GM18520 (cell line): ENCODE results near the gene METTL27.
"Not testable (repeated sequence)": the region's sequence is repeated elsewhere in the genome, so short reads cannot be mapped to it uniquely, and the experiment has no call there.

Experiments
- ATAC-seq: cut with Tn5 transposase; IDR thresholded peaks from one replicate; pipeline ENCODE4 v1.9.1; 2021; ENCODE audit not compliant: unreplicated experiment

METTL27 gene

DNA sequence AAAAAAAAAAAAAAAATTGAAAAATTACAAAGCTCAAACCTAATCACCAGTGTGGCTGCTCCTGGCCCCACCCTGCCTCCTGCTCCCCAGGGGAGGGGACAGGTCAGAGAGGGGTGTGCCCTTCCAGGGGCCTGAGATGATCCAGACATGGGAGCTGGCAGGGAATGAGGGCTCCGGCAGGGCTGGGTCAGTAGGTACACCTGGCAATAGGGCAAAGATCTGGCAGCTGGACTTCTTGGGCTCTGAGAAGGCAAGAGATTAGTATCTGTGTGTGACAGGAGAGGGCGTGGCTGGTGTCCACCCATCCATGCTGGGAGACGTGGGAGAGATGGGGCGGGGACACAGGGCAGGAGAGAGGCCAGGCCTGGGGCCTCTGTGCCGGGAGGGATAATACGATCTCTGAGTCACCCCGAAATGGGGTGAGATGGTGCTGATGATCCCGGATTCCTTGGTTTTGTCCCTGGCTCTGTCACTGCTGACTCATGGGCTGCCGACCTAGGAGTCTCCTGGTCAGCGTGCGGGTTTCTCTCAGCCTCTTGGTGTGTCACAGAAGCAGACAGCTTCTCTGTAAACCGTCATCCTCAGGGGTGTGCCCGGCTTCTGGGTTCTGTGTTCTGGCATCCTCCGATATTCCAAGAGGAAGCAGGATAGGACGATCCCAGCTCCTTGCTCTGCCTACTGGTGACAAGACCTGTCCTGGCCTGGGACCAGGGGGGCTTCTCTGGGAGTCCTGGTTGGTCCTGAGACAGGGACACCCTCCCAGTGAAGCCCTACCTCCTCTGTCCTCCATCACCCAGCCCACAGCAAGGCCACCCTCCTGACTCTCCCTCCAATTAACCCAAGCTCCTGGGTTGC, 19.8 kb downstream of the METTL27 start:
- no peak for ATAC-seq

DNA sequence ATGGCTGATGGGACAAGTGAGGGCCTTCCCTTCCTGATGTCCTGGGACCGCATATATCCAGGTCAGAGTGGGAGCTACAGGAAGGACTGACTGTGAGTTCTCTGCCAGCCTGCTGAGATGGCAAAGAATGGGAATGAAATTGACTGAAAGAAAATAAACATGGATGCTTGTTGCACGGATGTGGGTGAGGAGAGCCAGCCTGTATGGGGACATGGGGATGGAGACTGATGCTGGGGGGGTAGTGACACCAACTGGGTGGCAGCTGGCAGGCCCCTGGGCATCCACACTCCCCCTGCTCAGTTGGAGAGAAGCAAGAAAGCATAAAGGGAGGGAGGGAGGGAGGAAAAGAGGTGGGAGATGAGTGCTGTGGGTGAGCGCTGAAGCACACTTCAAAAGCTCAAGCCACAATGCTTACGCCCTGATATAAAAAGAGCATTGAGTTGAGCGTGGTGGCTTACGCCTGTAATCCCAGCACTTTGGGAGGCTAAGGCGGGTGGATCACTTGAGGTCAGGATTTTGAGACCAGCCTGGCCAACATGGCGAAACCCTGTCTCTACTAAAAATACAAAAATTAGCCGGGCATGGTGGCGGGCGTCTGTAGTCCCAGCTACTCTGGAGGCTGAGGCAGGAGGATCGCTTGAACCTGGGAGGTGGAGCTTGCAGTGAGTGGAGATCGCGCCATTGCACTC, 20.6 kb downstream of the METTL27 start:
- not testable (repeated sequence) for ATAC-seq

DNA sequence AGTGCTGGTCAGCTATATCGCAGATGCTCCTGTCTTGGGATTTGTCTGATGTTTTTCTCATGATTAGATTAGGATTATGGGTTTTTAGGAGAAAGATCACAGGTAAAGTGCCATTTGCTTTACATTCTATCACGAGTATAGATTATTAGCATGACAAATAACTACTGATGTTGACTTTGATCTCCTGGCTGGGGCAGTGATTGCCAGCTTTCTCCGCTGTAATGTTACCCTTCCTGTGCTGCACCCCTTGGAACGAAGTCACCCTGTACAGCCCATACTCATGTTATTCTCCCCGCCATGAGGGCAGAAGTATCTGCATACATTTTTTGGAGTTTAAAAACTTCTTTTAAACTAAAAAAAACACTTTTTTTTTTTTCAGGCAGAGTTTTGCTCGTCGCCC, 22.3 kb downstream of the METTL27 start:
- no peak for ATAC-seq

DNA sequence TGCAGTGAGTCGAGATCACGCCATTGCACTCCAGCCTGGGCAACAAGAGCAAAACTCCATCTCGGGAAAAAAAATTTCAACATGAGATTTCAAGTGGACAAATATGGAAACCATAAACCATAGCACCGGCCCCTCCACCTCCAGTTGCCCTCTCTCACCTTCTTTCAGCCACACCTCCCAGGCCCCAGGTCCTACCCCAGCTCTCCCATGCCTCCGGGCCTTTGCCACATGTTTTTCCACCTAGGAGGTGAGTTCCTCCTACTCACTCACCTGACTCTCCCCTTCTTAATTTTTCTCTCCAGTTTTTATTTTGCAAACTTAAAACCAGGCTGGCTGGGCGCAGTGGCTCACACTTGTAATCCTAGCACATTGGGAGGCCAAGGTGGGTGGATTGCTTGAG, 25.2 kb downstream of the METTL27 start:
- ATAC-seq, result no peak

DNA sequence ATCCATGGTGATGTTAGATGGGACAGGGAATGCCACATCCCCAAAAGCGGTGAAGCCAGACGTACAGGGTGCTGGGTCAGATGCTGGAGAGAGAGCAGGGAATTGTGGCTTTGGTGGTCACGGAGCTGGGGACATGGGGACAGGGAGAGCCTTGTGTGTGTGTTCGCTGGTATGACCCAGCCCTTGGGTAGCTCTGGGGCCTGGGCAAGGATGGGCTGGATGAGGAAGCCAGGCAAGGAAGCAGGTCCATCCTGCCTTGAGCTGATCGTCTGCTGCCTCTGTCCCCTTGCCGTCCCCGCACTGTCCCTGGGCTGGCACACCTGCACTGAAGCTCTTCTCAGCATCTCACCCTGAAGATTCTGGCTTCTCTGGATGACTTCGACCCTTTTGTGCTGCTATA, 26.9 kb downstream of the METTL27 start:
- ATAC-seq, result no peak

DNA sequence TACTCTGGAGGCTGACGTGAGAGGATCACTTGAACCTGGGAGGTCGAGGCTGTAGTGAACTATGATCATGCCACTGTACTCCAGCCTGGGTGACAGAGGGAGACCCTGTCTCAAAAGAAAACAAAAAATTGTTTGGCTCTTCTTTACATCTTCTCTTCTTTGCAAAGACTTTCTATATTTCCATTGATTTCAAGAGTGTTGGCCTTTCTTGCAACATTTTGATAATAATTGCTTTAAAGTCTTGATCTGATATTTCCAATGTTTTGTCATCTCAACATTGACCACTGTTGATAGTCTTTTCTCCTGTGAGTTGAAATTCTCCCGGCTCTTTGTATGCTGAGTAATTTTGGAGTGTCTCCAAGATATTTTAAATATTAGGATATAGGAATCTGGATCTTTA, 29.3 kb downstream of the METTL27 start:
- no peak for ATAC-seq

DNA sequence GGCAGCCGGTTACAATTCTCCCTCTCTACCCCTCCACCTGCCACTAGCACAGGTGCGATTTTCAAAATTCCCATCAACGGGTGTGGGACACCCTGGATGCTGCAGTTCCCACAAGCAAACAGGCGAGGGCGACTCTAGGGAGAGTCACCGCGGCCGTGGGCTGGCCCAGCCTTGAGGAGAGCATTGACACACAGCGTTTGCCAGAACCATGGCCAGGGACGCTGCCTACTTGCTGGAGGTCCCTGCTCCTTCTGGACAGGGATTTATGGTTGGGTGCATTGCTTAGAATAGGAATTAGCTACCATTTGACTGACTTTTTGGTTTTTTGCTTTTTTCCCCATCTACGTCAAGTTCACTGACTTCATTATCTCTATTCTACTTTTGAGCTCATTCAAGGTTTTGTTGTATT, 30.6 kb downstream of the METTL27 start:
- no peak for ATAC-seq

DNA sequence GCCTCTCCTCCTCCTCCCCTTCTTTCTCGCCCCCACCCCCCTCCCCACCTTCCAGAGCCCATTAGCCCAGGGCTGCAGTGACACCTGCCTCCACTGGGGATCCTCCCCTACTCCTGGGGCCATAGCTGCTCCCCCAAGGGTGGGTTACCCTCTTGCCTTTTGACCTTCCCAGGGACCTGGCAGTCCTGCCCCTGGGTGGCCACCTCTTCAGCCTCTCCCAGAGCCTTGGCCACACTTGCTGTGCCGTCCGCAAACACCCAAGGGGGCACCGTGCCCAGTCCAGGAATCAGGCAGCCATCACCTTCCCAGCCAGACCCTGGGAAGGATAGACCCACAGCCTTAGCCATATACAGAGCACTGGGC, 31.3 kb downstream of the METTL27 start:
- no peak for ATAC-seq

DNA sequence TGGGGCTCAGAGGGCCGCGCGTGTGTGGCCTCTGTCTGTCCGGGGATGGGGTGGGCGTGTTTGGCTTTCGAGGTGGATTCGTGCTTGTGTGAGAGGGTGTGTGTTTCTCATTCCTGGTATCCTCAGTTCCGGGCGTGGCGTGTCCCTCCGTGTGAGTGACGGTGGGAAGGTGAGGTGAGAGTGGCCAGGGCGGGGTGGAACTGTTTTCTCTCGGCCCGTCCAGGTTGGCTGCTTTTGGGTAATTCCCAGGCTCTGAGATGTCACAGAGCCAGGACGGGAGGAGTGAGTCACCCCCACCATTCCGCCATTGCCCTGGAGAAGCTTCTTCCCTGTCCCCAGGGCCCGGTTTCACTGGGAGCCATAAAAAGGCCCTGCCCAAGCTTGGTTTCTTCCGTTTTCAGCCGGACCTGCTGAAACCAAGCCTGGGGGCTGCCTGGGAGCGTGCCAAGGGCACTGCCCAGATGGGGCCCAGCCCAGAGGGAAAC, 32.8 kb downstream of the METTL27 start:
- no peak for ATAC-seq

DNA sequence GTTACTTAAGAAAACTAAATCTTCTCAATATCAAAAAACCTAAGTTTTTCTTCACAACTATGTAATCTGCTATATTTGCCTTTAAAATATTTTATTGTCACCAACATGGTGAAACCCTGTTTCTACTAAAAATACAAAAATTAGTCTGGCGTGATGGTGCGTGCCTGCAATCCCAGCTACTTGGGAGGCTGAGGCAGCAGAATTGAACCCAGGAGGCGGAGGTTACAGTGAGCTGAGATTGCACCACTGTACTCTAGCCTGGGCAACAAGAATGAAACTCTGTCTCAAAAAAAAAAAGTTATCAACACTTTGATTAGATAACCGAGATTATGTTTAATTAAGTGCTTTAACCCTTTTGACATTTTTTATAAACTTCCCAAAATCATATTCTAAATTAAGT, 39.9 kb downstream of the METTL27 start:
- ATAC-seq, result no peak

DNA sequence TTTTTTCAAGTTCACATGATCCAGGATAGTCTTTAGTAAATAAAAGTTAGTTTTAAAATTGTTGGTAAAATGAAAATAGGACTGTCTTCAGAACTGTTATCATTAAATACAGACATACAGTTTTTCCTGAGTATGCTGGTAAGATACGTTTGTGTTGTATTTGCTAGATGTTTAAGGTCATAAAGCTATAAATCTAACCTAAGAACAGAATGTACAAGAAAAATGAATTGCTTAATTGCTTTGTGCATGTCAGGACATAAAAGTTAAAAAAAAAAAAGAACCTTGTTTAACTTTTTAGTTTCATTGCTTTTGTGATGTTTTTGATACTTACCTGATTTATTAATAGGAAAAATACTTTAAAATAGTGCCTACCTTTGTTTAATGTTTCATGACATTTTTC, 40.7 kb downstream of the METTL27 start:
- no peak for ATAC-seq

DNA sequence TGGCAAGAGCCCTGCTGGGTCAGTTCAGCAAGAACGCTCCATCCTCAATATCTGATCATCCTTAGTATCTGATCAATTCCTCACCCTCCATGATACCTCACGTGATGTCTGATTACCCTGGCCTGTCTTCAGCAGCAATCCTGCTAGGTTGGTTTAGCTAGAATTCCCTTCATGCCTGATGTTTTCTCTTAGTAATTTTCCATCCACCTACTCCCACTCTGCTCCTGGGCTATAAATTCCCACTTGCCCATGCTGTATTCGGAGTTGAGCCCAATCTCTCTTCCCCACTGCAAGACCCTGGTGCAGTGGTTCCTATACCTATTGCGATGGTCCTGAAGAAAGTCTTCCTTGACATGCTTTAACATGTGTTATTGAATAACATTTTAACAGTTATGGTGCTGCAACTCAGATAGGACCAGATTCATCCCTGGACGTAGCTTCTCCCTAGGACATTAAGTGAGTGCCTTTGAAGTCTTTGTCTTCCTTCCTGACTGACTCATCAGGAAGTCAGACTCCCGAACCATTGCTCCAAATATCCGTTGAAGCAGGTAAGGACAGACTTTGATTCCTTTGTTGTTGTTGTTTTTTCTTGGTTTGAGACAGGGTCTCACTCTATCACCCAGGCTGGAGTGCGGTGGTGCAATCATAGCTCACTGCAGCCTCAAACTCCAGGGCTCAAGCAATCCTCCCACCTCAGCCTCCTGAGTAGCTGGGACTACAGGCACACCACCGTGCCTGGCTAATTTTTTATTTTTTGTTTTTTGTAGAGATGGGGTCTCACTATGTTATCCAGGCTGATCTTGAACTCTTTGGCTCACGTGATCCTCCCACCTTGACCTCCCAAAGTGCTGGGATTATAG, 42.8 kb downstream of the METTL27 start:
- no peak for ATAC-seq

DNA sequence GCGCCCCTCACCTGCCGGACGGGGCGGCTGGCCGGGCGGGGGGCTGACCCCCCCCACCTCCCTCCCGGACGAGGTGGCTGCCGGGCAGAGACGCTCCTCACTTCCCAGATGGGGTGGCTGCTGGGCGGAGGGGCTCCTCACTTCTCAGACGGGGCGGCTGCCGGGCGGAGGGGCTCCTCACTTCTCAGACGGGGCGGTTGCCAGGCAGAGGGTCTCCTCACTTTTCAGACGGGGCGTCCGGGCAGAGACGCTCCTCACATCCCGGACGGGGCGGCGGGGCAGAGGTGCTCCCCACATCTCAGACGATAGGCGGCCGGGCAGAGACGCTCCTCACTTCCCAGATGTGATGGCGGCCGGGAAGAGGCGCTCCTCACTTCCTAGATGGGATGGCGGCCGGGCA, 45.1 kb downstream of the METTL27 start:
- ATAC-seq, result not testable (repeated sequence)

DNA sequence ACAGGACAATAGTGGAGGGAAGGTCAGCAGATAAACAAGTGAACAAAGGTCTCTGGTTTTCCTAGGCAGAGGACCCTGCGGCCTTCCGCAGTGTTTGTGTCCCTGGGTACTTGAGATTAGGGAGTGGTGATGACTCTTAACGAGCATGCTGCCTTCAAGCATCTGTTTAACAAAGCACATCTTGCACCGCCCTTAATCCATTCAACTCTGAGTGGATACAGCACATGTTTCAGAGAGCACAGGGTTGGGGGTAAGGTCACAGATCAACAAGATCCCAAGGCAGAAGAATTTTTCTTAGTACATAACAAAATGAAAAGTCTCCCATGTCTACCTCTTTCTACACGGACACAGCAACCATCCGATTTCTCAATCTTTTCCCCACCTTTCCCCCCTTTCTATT, 45.7 kb downstream of the METTL27 start:
- ATAC-seq, result not testable (repeated sequence)

DNA sequence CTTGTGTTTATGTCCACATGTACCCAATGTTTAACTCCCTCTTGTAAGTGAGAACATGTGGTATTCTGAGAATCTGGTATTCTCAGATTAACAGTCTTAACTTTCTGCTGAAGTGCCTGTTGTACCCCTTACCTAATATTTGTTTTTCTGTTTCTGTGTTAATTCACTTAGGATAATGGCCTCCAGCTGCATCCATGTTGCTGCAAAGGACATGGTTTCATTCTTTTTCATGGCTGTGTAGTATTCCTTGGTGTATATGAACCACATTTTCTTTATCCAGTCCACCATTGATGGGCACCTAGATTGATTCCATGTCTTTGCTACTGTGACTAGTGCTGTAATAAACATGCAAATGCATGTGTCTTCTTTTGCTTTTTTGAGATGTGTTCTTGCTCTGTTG, 47.1 kb downstream of the METTL27 start:
- ATAC-seq, result not testable (repeated sequence)

DNA sequence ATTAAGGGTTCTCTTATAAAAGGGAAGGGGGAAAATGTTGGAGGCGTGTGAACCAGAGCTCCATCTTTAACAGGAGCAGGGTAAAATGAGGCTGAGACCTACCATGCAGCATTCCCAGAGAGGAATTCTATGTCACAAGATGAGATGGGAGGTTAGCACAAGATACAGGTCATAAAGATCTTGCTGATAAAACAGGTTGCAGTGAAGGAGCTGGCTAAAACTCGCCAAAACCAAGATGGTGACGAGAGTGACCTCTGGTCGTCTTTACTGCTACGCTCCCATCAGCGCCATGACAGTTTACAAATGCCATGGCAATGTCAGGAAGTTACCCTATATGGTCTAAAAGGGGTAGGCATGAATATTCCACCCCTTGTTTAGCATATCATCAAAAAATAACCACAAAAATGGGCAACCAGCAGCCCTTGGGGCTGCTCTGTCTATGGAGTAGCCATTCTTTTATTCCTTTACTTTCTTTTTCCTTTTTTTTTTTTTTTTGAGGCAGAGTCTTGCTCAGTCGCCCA, 51.1 kb downstream of the METTL27 start:
- ATAC-seq, result not testable (repeated sequence)

DNA sequence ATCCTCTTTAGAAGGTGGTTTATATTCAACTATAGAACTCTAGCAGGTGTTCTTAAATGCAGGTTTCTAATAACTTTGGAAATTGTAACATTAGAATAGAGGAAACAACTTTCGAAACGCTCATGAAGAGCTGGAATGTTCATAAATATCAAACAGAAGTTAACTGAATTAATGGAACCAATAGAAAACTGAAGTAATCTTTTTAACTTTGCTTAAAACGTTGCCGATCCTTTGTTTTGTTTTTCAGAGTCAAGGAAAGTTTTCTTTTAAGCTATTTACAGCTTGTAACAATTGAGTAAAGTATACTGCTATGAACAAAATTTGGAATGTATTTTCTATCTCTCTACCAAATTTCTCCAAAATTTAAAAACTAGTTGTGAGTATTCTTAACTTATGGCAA, 53.3 kb downstream of the METTL27 start:
- no peak for ATAC-seq

DNA sequence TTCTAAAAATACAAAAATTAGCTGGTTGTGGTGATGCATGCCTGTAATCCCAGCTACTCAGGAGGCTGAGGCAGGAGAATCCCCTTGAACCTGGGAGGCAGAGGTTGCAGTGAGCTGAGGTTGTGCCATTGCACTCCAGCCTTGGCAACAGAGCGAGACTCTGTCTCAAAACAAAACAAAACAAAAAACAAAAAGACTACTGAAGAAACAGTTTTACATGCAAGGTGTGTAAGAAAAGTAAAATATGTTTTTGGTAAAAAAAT, 54.6 kb downstream of the METTL27 start:
- ATAC-seq, result not testable (repeated sequence)

DNA sequence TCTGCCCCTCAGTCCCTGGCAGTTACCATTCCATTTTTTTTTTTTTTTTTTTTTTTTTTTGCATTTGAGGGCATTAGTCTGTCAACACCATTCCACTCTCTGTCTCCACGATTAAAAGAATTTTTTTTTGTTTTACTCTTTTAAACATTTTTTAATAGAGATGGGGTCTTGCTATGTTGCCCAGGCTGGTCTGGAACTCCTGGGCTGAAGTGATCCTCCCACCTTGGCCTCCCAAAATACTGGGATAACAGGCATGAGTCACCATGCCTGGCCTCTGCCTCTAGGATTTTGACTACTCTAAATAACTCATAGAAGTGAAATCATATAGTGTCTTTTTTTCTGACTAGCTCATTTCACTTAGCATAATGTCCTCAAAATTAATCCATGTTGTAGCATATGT, 55.7 kb downstream of the METTL27 start:
- ATAC-seq, result no peak
